NB4 (cell line): ENCODE data around the gene PLTP.
A peak's percentile ranks its signal among the peaks of the same experiment; 100 is the strongest.

Experiments
- DNase-seq: peaks from one replicate; pipeline ENCODE4 v3.0.0; 2010; ENCODE audit warnings: low read depth
- H3K4me3 ChIP-seq: one replicate; pipeline ENCODE4 v1.5.1; 2011; ENCODE audit warnings: mild to moderate bottlenecking, low read depth, low read length, moderate library complexity
- CTCF ChIP-seq: IDR thresholded peaks from one replicate; pipeline ENCODE4 v1.5.1; 2012; ENCODE audit warnings: low read depth, low read length
- MAX ChIP-seq: IDR thresholded peaks from 2 replicates; pipeline ENCODE4 v1.6.1; 2011; ENCODE audit warnings: low read depth, low read length
- MYC ChIP-seq: IDR thresholded peaks from 2 replicates; pipeline ENCODE4 v1.6.1; 2011; ENCODE audit warnings: low read depth, low read length
- POLR2A ChIP-seq: IDR thresholded peaks from 2 replicates; pipeline ENCODE4 v1.6.1; 2011; ENCODE audit warnings: mild to moderate bottlenecking; ENCODE audit not compliant: insufficient read length; ENCODE audit errors: extremely low read depth

Gene PLTP

GRCh38 chr20:45897692-45898091, 14.3 kb downstream of the PLTP start:
- no peak for DNase-seq
- TF ChIP-seq POLR2A (no peak), MYC (no peak), CTCF (no peak), MAX (no peak)
- H3K4me3 ChIP-seq = no peak overlapping the region

- no peak overlapping the region for H3K4me3 ChIP-seq
- no peak for TF ChIP-seq CTCF
- no peak for TF ChIP-seq POLR2A
- TF ChIP-seq MYC = no peak
- no peak for TF ChIP-seq MAX
- DNase-seq = no peak
Observed at GRCh38 chr20:45897289-45897688, 14.7 kb downstream of the PLTP start.

GRCh38 chr20:45896641-45897161, 15.3 kb downstream of the PLTP start:
- no peak for DNase-seq

GRCh38 chr20:45894797-45895196, 17.2 kb downstream of the PLTP start:
- TF ChIP-seq CTCF (no peak), MYC (no peak), POLR2A (peak; percentile 14)
- no peak for DNase-seq
- H3K4me3 ChIP-seq = no peak overlapping the region

More at GRCh38 chr20:45896641-45897161, 15.3 kb downstream of the PLTP start:
- TF ChIP-seq CTCF (no peak), MYC (no peak), POLR2A (no peak), MAX (no peak)
- H3K4me3 ChIP-seq = no peak overlapping the region

- no peak for DNase-seq
- H3K4me3 ChIP-seq = no peak overlapping the region
- TF ChIP-seq POLR2A = no peak
- TF ChIP-seq MYC = no peak
- no peak for TF ChIP-seq MAX
- TF ChIP-seq CTCF = no peak
Observed at GRCh38 chr20:45893831-45894230, 18.1 kb downstream of the PLTP start.
